Liver (tissue), 3 donors: ENCODE measurements around the gene CCDC186.

Experiments
- ATF3 ChIP-seq: IDR thresholded peaks from 2 replicates; pipeline ENCODE4 v1.6.1; 2016; ENCODE audit warnings: antibody characterized with exemption
- CTCF ChIP-seq: fragments of 150-350 bp; IDR thresholded peaks from 2 replicates; pipeline ENCODE4 v1.5.1; 2017; ENCODE audit warnings: improper control_type of control experiment, low read depth, low read length; ENCODE audit not compliant: missing input control
- EGR1 ChIP-seq, 2 donors: IDR thresholded peaks; 2 replicates each; pipeline ENCODE4 v1.6.1; 2016 to 2018; ENCODE audit warnings: antibody characterized with exemption in 2 of 2, low read depth in 2 of 2
- GABPA ChIP-seq, 2 donors: IDR thresholded peaks in 1 of 2; conservative IDR thresholded peaks in 1 of 2; 2 replicates each; pipeline ENCODE4 v1.6.1; 2016; ENCODE audit warnings: antibody characterized with exemption in 2 of 2, mild to moderate bottlenecking in 1 of 2, moderate library complexity in 1 of 2
- HNF4A ChIP-seq, 2 donors: conservative IDR thresholded peaks; 2 replicates each; pipeline ENCODE4 v1.6.1; 2016; ENCODE audit warnings: antibody characterized with exemption in 2 of 2, mild to moderate bottlenecking in 2 of 2
- JUND ChIP-seq, 2 donors: IDR thresholded peaks; 2 replicates each; pipeline ENCODE4 v1.6.1; 2016; ENCODE audit warnings: antibody characterized with exemption in 2 of 2
- MAX ChIP-seq: IDR thresholded peaks from 2 replicates; pipeline ENCODE4 v1.6.1; 2016; ENCODE audit warnings: antibody characterized with exemption
- RAD21 ChIP-seq, 2 donors: IDR thresholded peaks; 2 replicates each; pipeline ENCODE4 v1.6.1; 2016; ENCODE audit warnings: antibody characterized with exemption in 2 of 2, mild to moderate bottlenecking in 2 of 2
- REST ChIP-seq: IDR thresholded peaks from 2 replicates; pipeline ENCODE4 v1.6.1; 2016; ENCODE audit warnings: antibody characterized with exemption, mild to moderate bottlenecking
- RXRA ChIP-seq, 2 donors: IDR thresholded peaks; 2 replicates each; pipeline ENCODE4 v1.6.1; 2017 to 2018; ENCODE audit warnings: antibody characterized with exemption in 2 of 2, mild to moderate bottlenecking in 1 of 2
- SP1 ChIP-seq: IDR thresholded peaks from 2 replicates; pipeline ENCODE4 v1.6.1; 2018; ENCODE audit warnings: antibody characterized with exemption, mild to moderate bottlenecking
- TAF1 ChIP-seq: conservative IDR thresholded peaks from 2 replicates; pipeline ENCODE4 v1.6.1; 2016; ENCODE audit warnings: antibody characterized with exemption, mild to moderate bottlenecking
- YY1 ChIP-seq: IDR thresholded peaks from 2 replicates; pipeline ENCODE4 v1.6.1; 2016; ENCODE audit warnings: antibody characterized with exemption, mild to moderate bottlenecking
- ZBTB33 ChIP-seq: IDR thresholded peaks from 2 replicates; pipeline ENCODE4 v1.6.1; 2016; ENCODE audit warnings: antibody characterized with exemption
- donor health status: healthy.
- donor health status: healthy.

GRCh38 chr10:114138581-114138980 lies 35.4 kb downstream of the CCDC186 start:
- TF ChIP-seq CTCF = no peak
- no peak for TF ChIP-seq RAD21 (IDR thresholded peaks at IDR 0.05)
- TF ChIP-seq REST = no peak
- TF ChIP-seq YY1 = no peak
- TF ChIP-seq ZBTB33 = no peak
- TF ChIP-seq GABPA (IDR thresholded peaks at IDR 0.05 in 1 of 2, conservative IDR thresholded peaks at IDR 0.05 in 1 of 2) = no peak
- no peak for TF ChIP-seq SP1
- no peak for TF ChIP-seq EGR1 (IDR thresholded peaks at IDR 0.05; ENCODE audit: low read depth in 2 of 2)
- no peak for TF ChIP-seq JUND (IDR thresholded peaks at IDR 0.05)
- no peak for TF ChIP-seq HNF4A (conservative IDR thresholded peaks at IDR 0.05)
- TF ChIP-seq ATF3 = no peak
- TF ChIP-seq TAF1 = no peak
- TF ChIP-seq RXRA (IDR thresholded peaks at IDR 0.05) = no peak
- no peak for TF ChIP-seq MAX
